Neural crest cell (in vitro differentiated cells): Measurements from ENCODE around the gene ASB17. TPM values are rescaled to one million over a fixed set of nuclear protein-coding genes. Genes with fewer than 3 reads are reported as not detected.
"Not testable (repeated sequence)": the region's sequence is repeated elsewhere in the genome, so short reads cannot be mapped to it uniquely, and the experiment has no call there.

ENCODE experiments used
- DNase-seq: peaks from one replicate; pipeline ENCODE4 v3.0.0; 2021; ENCODE audit warnings: low read depth, mixed read lengths, low spot score
- H3K27ac Mint-ChIP-seq: one replicate; pipeline ENCODE4 v1.8.0; 2021; ENCODE audit warnings: mild to moderate bottlenecking, mixed read lengths; ENCODE audit not compliant: unreplicated experiment
- H3K27me3 Mint-ChIP-seq: 2 replicates; pipeline ENCODE4 v1.8.0; 2021; ENCODE audit warnings: low read depth, mild to moderate bottlenecking, mixed read lengths
- H3K36me3 Mint-ChIP-seq: 2 replicates; pipeline ENCODE4 v1.8.0; 2021; ENCODE audit warnings: low read depth, mild to moderate bottlenecking, mixed read lengths
- H3K4me1 Mint-ChIP-seq: 2 replicates; pipeline ENCODE4 v1.8.0; 2021; ENCODE audit warnings: mixed read lengths
- H3K4me3 Mint-ChIP-seq: one replicate; pipeline ENCODE4 v1.8.0; 2021; ENCODE audit warnings: mild to moderate bottlenecking, mixed read lengths
- H3K9me3 Mint-ChIP-seq: 2 replicates; pipeline ENCODE4 v1.8.0; 2021; ENCODE audit warnings: mixed read lengths
- CTCF ChIP-seq: fragments of 200-600 bp; sonication (generic); conservative IDR thresholded peaks from 2 replicates; pipeline ENCODE4 v1.5.0; 2021; ENCODE audit warnings: antibody characterized with exemption, mild to moderate bottlenecking
- total RNA-seq: library from RNA; stranded (reverse); gene quantifications from 2 replicates; pipeline ENCODE4 v1.2.1, GENCODE V29; 2021

Gene ASB17
- total RNA-seq, 1 donor from 2014 or later, result not detected

- Mint-ChIP-seq H3K4me1 (no peaks in the 10 kb centered on the region), H3K27ac (no peak overlapping the region), H3K36me3 (no peaks in the 10 kb centered on the region), H3K4me3 (no peak overlapping the region), H3K27me3 (no peaks in the 10 kb centered on the region), H3K9me3 (peaks cover 4% of the 10 kb centered on the region)
- no peak for DNase-seq
- no peak for TF ChIP-seq CTCF
Measured at GRCh38 chr1:75964760-75965408, 32.7 kb upstream of the ASB17 start.

DNA sequence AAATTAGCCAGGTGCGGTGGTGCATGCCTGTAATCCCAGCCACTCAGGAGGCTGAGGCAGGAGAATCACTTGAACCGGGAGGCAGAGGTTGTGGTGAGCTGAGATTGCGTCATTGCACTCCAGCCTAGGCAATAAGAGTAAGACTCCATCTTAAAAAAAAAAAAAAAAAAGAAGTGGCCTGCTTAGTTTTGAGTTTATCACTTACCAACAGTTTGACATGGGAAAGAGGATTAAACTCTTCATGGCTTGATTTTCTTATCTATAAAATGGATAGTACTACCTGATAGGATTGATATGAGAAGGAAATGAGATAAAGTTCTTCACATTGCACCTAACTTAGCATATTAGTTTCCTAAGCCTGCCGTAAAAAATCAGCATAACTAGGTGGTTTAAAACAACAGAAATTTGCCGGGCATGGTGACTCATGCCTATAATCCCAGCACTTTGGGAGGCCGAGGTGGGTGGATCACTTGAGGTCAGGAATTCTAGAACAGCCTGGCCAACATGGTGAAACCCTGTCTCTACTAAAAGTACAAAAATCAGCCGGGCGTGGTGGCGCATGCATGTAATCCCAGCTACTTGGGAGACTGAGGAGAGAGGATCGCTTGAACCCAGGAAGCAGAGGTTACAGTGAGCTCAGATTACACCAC, 32.0 kb upstream of the ASB17 start:
- not testable (repeated sequence) for H3K27ac Mint-ChIP-seq, H3K4me1 Mint-ChIP-seq, H3K9me3 Mint-ChIP-seq, H3K4me3 Mint-ChIP-seq, H3K36me3 Mint-ChIP-seq, H3K27me3 Mint-ChIP-seq, DNase-seq

DNA sequence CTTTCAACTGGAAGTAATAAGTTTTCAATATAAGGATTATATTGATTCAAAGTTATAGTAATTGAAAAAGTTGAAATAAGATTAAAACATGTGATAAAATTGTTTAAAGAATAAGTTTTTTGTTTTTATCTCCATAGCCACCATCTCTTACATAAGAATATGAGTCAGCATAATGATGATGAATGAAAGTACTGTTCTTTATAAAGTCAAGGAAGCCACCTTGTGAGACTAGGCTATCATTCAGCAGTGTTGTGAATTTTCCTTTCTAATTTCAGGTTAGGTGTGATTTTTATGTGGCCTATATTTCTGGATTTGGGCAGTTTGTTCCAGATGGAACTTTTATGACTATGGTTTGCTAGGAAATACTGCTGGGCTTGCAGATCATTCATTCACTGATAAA, 22.4 kb upstream of the ASB17 start:
- TF ChIP-seq CTCF, result no peak
- Mint-ChIP-seq H3K36me3 (peaks cover 3% of the 10 kb centered on the region), H3K27me3 (no peaks in the 10 kb centered on the region), H3K9me3 (peaks cover 7% of the 10 kb centered on the region), H3K27ac (peak overlapping the region; percentile 69), H3K4me1 (peaks cover 40% of the 10 kb centered on the region), H3K4me3 (peak overlapping the region; percentile 11)
- no peak for DNase-seq

DNA sequence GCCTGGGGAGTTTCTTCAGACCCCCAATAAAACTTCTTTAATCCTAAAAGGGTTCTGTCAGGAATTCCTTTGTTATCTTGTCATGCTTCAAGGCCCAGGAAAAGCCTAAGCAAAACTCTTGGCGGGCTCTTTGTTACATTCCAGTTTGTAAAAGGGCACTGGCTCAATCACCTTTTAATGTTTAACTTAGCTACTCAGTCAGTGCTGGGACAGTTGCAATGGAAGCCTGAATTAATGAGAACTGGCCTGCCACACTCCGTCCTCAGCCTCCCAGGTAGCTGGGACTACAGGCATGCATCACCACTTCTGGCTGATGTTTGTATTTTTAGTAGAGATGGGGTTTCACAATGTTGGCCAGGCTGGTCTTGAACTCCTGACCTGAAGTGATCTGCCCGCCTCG, 21.3 kb upstream of the ASB17 start:
- H3K27ac Mint-ChIP-seq, result no peak overlapping the region
- no peak for TF ChIP-seq CTCF
- DNase-seq, result no peak
- H3K4me1 Mint-ChIP-seq, result peaks cover 46% of the 10 kb centered on the region
- H3K36me3 Mint-ChIP-seq, result peaks cover 7% of the 10 kb centered on the region
- H3K4me3 Mint-ChIP-seq, result no peak overlapping the region
- no peaks in the 10 kb centered on the region for H3K27me3 Mint-ChIP-seq
- H3K9me3 Mint-ChIP-seq, result peaks cover 4% of the 10 kb centered on the region

GRCh38 chr1:75952016-75952415, 19.8 kb upstream of the ASB17 start:
- peaks cover 6% of the 10 kb centered on the region for H3K9me3 Mint-ChIP-seq
- peaks cover 46% of the 10 kb centered on the region for H3K4me1 Mint-ChIP-seq
- peak overlapping the region; percentile 27 for H3K27ac Mint-ChIP-seq
- no peak overlapping the region for H3K4me3 Mint-ChIP-seq
- no peak for TF ChIP-seq CTCF
- H3K27me3 Mint-ChIP-seq, result no peaks in the 10 kb centered on the region
- DNase-seq, result no peak
- H3K36me3 Mint-ChIP-seq, result peaks cover 7% of the 10 kb centered on the region

GRCh38 chr1:75950176-75950575, 18.0 kb upstream of the ASB17 start:
- Mint-ChIP-seq H3K27ac (no peak overlapping the region), H3K4me1 (peaks cover 43% of the 10 kb centered on the region), H3K27me3 (no peaks in the 10 kb centered on the region), H3K36me3 (peaks cover 10% of the 10 kb centered on the region), H3K9me3 (peaks cover 13% of the 10 kb centered on the region), H3K4me3 (no peak overlapping the region)
- DNase-seq, result no peak
- no peak for TF ChIP-seq CTCF

DNA sequence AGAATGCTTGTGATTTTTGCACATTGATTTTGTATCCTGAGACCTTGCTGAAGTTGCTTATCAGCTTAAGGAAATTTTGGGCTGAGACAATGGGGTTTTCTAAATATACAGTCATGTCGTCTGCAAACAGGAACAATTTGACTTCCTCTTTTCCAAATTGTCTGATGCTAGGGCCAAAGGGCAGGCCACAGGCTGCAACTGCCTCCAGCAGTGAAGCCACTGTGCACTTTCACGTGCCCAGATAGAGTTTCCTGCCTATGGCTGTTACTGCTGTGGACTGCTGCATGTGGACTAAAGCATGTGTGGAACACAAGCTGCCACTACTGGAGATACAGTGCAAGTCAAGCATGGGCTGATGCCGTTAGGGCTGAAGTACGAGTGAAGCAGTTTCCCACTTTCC, 10.8 kb upstream of the ASB17 start:
- not testable (repeated sequence) for H3K27ac Mint-ChIP-seq, H3K36me3 Mint-ChIP-seq, H3K4me3 Mint-ChIP-seq, H3K27me3 Mint-ChIP-seq, H3K4me1 Mint-ChIP-seq, DNase-seq
- peaks cover 15% of the 10 kb centered on the region for H3K9me3 Mint-ChIP-seq
